Muscle of leg (tissue), 11 donors: ENCODE measurements around the gene TRPM6. TPM values are rescaled to one million over a fixed set of nuclear protein-coding genes. Genes with fewer than 3 reads are reported as not detected.

Experiments
- DNase-seq: peaks from one replicate; pipeline ENCODE4 v3.0.0; 2013
- H3K27ac ChIP-seq: one replicate; pipeline ENCODE4 v1.5.1; 2013; ENCODE audit warnings: mild to moderate bottlenecking, low read length, control low read depth
- H3K27me3 ChIP-seq: one replicate; pipeline ENCODE4 v1.6.1; 2013; ENCODE audit warnings: low read length; ENCODE audit not compliant: control insufficient read depth, insufficient read depth
- H3K36me3 ChIP-seq: one replicate; pipeline ENCODE4 v1.6.1; 2013; ENCODE audit warnings: low read length; ENCODE audit not compliant: control insufficient read depth, insufficient read depth
- H3K4me1 ChIP-seq: one replicate; pipeline ENCODE4 v1.6.1; 2013; ENCODE audit warnings: low read length; ENCODE audit not compliant: control insufficient read depth, insufficient read depth
- H3K4me3 ChIP-seq: one replicate; pipeline ENCODE4 v1.5.1; 2013; ENCODE audit warnings: low read length, control low read depth
- H3K9me3 ChIP-seq: replicated peaks from 2 replicates; pipeline ENCODE4 v1.6.1; 2013; ENCODE audit warnings: low read depth, low read length; ENCODE audit not compliant: control insufficient read depth
- WGBS: methylation state at CpG from one replicate; pipeline ENCODE4 v1.1.5; 2013; ENCODE audit warnings: missing lambda C conversion rate; ENCODE audit not compliant: insufficient coverage; 5-methylcytosine and 5-hydroxymethylcytosine counted together
- polyA plus RNA-seq, 8 donors: library from polyadenylated mRNA; unstranded; fragments of 120-200 nt; gene quantifications; one replicate each; pipeline versions ENCODE4 v1.2.1 to v1.2.3, GENCODE V29; 2013; ENCODE audit warnings: inconsistent platforms in 1 of 8, low replicate concordance in 1 of 8; ENCODE audit not compliant: insufficient read length in 8 of 8, insufficient read depth in 1 of 8
- total RNA-seq: library from RNA; stranded (reverse); fragments of 120-200 nt; gene quantifications from one replicate; pipeline ENCODE4 v1.2.4, GENCODE V29; 2013

The TRPM6 gene
- total and polyA plus RNA-seq, 9 donors: 0.04 to 0.62 (median 0.08) TPM

GRCh38 chr9:74681906-74682305 lies 205.8 kb downstream of the TRPM6 start:
- Histone ChIP-seq H3K9me3 (no peaks in the 10 kb centered on the region), H3K4me3 (no peak overlapping the region), H3K27ac (no peak overlapping the region), H3K27me3 (no peaks in the 10 kb centered on the region), H3K4me1 (no peaks in the 10 kb centered on the region), H3K36me3 (no peaks in the 10 kb centered on the region)
- no CpG with 5 or more reads among the region's 3 CpGs for WGBS
- DNase-seq: no peak

- H3K27me3 ChIP-seq: no peaks in the 10 kb centered on the region
- no peaks in the 10 kb centered on the region for H3K4me1 ChIP-seq
- no CpG with 5 or more reads among the region's 6 CpGs for WGBS
- no peak overlapping the region for H3K4me3 ChIP-seq
- no peak overlapping the region for H3K27ac ChIP-seq
- no peak for DNase-seq
- H3K36me3 ChIP-seq: no peaks in the 10 kb centered on the region
- no peaks in the 10 kb centered on the region for H3K9me3 ChIP-seq
Measured at GRCh38 chr9:74674077-74674476, 213.6 kb downstream of the TRPM6 start.

Other genes with a start within 250 kb of the TRPM6 start
- 2.9 TPM for gene C9orf40, start 65.0 kb upstream of the TRPM6 start, total RNA-seq
- gene C9orf40, start 65.0 kb upstream of the TRPM6 start, polyA plus RNA-seq: 1 to 10 TPM; 5.3 to 6.3 (median 5.9) TPM
- gene CARNMT1, start 140.4 kb upstream of the TRPM6 start, total RNA-seq: 12.5 TPM
- gene CARNMT1, start 140.4 kb upstream of the TRPM6 start, polyA plus RNA-seq: 10 to 100 TPM in 3 of 8 donors, 1 to 10 TPM in 5; 7.6 to 11.0 (median 8.6) TPM
- gene NMRK1, start 200.2 kb upstream of the TRPM6 start, total RNA-seq: 14.2 TPM
- 10 to 100 TPM in 6 of 8 donors, 1 to 10 TPM in 2; 8.8 to 17.0 (median 11.3) TPM for gene NMRK1, start 200.2 kb upstream of the TRPM6 start, polyA plus RNA-seq
- gene OSTF1, start 200.6 kb upstream of the TRPM6 start, total RNA-seq: 15.6 TPM
- 10 to 100 TPM; 14.6 to 22.6 (median 17.5) TPM for gene OSTF1, start 200.6 kb upstream of the TRPM6 start, polyA plus RNA-seq